Kidney (tissue), 14 donors: ENCODE measurements around the gene UBAP2L. TPM values are rescaled to one million over a fixed set of nuclear protein-coding genes. Genes with fewer than 3 reads are reported as not detected.
"Not testable (repeated sequence)": the region's sequence is repeated elsewhere in the genome, so short reads cannot be mapped to it uniquely, and the experiment has no call there.

ENCODE experiments used
- DNase-seq, 5 donors: peaks; one replicate each; pipeline ENCODE4 v3.0.0-alpha.2; 2013 to 2020
- FAIRE-seq: peaks from 2 replicates; lab custom pipeline; 2012; peaks lifted over from hg19 to GRCh38; lab: Jason Lieb, UNC
- H3K27ac ChIP-seq, 2 donors: one replicate each; pipeline ENCODE4 v1.7.0; 2013; ENCODE audit warnings: low read depth in 2 of 2, low read length in 2 of 2, inconsistent platforms in 1 of 2
- H3K27me3 ChIP-seq: one replicate; pipeline ENCODE4 v1.7.1; 2013; ENCODE audit warnings: low read length, inconsistent platforms; ENCODE audit not compliant: control insufficient read depth, insufficient read depth
- H3K36me3 ChIP-seq, 3 donors: one replicate each; pipeline versions ENCODE4 v1.7.0 to v1.7.1; 2013; ENCODE audit warnings: low read length in 3 of 3, control low read depth in 1 of 3, inconsistent platforms in 1 of 3; ENCODE audit not compliant: insufficient read depth in 3 of 3, control insufficient read depth in 2 of 3
- H3K4me1 ChIP-seq, 3 donors: one replicate each; pipeline versions ENCODE4 v1.7.0 to v1.7.1; 2013; ENCODE audit warnings: low read length in 3 of 3, inconsistent platforms in 1 of 3, low read depth in 1 of 3; ENCODE audit not compliant: control insufficient read depth in 2 of 3, insufficient read depth in 2 of 3
- H3K4me3 ChIP-seq, 3 donors: one replicate each; pipeline versions ENCODE4 v1.7.0 to v1.8.1; 2013; ENCODE audit warnings: low read length in 3 of 3, control low read depth in 1 of 3, inconsistent platforms in 1 of 3
- H3K9ac ChIP-seq, 3 donors: one replicate each; pipeline versions ENCODE4 v1.7.0 to v1.7.1; 2013; ENCODE audit warnings: low read length in 3 of 3, control low read depth in 1 of 3, inconsistent platforms in 1 of 3
- H3K9me3 ChIP-seq, 3 donors: one replicate each; pipeline versions ENCODE4 v1.7.0 to v1.7.1; 2013; ENCODE audit warnings: low read length in 3 of 3, control low read depth in 1 of 3, inconsistent platforms in 1 of 3; ENCODE audit not compliant: control insufficient read depth in 2 of 3, insufficient read depth in 1 of 3
- intact Hi-C: fragments of 100-400 bp; cut with DNase I; formaldehyde crosslinking; loops from one replicate; pipeline ENCODE4 v1.11.1; 2022
- polyA plus RNA-seq: library from polyadenylated mRNA; stranded (reverse); fragments of 350-450 nt; fragmentation: Illumina TruSeq; extraction: RNeasy Lipid Tissue Mini Kit (QIAGEN cat#74804); gene quantifications from one replicate; pipeline ENCODE4 v1.2.3, GENCODE V29; 2014; ENCODE audit warnings: low read depth, low replicate concordance; ENCODE audit not compliant: insufficient read depth
- total RNA-seq: library from RNA; stranded (reverse); fragmentation: NEBNext Ultra II Directional; extraction: Animal tissue kit (Norgen Biotek cat#: 25700); gene quantifications from one replicate; pipeline ENCODE4 v1.2.1, GENCODE V29; 2021
- TF ChIP-seq, protein P1 (sequence below): IDR thresholded peaks from 3 replicates; pipeline ENCODE4 v1.5.1; 2012; ENCODE audit warnings: mild to moderate bottlenecking, moderate library complexity, borderline replicate concordance; ENCODE audit not compliant: insufficient read depth; ENCODE audit errors: extremely low read depth
- donor health status: control.
- donor health status: control.
- donor health status: control.
- donor health status: control.
- donor health status: control.
- donor health status: DM: yes; HTN: yes; CAD: no.
- donor health status: Normal renal cell carcinoma (clear cell type).

The UBAP2L gene
- total and polyA plus RNA-seq, 2 donors from 2014 or later: 46.2 to 131 TPM

DNA sequence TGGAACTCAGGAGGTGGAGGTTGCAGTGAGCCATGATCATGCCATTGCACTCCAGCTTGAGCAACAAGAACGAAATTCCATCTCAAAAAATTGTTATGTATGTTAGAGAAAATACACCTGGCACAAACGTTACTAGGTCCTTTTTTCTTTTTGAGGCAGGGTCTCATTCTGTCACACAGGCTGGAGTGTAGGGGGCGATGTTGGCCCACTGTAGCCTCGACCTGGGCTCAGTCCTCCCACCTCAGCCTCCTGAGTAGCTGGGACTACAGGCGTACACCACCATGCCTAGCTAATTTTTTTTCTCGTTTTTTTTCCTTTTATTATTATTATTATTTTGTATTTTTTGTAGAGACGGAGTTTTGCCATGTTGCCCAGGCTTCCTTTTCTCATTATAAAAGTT lies 56.0 kb downstream of the UBAP2L start:
- Histone ChIP-seq H3K36me3 (peaks cover 0 to 6% (median 3%) of the 10 kb centered on the region in 3 donors), H3K27ac (no peak overlapping the region), H3K27me3 (no peaks in the 10 kb centered on the region), H3K4me1 (peaks cover 0 to 4% (median 0%) of the 10 kb centered on the region in 3 donors), H3K4me3 (no peak overlapping the region), H3K9ac (no peak overlapping the region), H3K9me3 (no peaks in the 10 kb centered on the region)
- FAIRE-seq (no peak), DNase-seq (no peak)
- TF ChIP-seq, protein P1, sequence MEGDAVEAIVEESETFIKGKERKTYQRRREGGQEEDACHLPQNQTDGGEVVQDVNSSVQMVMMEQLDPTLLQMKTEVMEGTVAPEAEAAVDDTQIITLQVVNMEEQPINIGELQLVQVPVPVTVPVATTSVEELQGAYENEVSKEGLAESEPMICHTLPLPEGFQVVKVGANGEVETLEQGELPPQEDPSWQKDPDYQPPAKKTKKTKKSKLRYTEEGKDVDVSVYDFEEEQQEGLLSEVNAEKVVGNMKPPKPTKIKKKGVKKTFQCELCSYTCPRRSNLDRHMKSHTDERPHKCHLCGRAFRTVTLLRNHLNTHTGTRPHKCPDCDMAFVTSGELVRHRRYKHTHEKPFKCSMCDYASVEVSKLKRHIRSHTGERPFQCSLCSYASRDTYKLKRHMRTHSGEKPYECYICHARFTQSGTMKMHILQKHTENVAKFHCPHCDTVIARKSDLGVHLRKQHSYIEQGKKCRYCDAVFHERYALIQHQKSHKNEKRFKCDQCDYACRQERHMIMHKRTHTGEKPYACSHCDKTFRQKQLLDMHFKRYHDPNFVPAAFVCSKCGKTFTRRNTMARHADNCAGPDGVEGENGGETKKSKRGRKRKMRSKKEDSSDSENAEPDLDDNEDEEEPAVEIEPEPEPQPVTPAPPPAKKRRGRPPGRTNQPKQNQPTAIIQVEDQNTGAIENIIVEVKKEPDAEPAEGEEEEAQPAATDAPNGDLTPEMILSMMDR: no peak
- intact Hi-C loops: no loop called here

DNA sequence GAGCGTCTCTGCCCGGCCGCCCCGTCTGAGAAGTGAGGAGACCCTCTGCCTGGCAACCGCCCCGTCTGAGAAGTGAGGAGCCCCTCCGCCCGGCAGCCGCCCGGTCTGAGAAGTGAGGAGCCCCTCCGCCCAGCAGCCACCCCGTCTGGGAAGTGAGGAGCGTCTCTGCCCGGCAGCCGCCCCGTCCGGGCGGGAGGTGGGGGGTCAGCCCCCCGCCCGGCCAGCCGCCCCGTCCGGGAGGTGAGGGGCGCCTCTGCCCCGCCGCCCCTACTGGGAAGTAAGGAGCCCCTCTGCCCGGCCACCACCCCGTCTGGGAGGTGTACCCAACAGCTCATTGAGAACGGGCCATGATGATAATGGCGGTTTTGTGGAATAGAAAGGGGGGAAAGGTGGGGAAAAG lies 66.8 kb downstream of the UBAP2L start:
- intact Hi-C loops: not testable (repeated sequence)

DNA sequence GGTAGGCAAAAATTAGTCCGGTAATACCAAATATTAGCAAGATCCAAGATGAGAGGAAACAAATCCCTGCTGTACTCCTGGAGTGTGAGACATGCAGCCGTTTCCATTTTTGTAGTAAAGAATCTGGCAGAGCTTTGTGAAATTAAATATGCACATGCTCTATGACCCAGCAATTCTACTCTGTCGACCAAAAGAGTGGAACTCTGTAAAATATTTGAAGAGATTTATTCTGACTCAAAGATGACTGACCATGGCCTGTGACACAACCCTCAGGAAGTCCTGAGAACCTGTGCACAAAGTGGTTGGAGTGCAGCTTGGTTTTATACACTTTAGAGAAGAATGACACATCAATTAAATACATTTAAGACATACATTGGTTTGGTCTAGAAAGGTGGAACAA lies 67.9 kb downstream of the UBAP2L start:
- no peak overlapping the region for H3K4me3 ChIP-seq
- intact Hi-C loops: no loop called here
- TF ChIP-seq, protein P1: no peak
- no peak overlapping the region for H3K27ac ChIP-seq
- no peak for FAIRE-seq
- H3K4me1 ChIP-seq: no peaks in the 10 kb centered on the region
- no peaks in the 10 kb centered on the region for H3K36me3 ChIP-seq
- no peaks in the 10 kb centered on the region for H3K27me3 ChIP-seq
- DNase-seq: no peak
- no peak overlapping the region for H3K9ac ChIP-seq
- H3K9me3 ChIP-seq: no peaks in the 10 kb centered on the region

More for the DNA sequence above, 66.8 kb downstream of the UBAP2L start:
- not testable (repeated sequence) for H3K27me3 ChIP-seq, H3K27ac ChIP-seq, H3K9me3 ChIP-seq, H3K9ac ChIP-seq, H3K36me3 ChIP-seq, DNase-seq, H3K4me3 ChIP-seq, FAIRE-seq, H3K4me1 ChIP-seq

DNA sequence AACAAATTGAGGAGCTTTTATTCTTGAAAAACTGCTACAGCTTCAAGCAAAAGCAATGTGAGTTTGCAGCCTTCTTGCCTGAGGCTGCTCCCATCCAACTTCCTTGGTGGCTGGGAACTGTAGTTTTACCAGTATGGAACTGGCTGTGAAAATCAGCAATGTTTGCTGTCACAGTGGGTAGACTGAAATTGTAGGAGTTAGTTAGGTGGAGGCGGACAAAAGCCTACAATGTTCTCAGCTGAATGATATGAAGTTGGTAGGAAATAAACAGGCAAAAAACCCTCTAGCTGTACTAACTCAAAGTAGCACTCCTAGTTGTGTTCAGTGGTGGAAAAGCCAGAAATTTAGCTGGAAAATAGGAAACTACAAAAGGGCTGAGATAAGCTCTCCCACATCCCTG lies 70.2 kb downstream of the UBAP2L start:
- H3K27me3 ChIP-seq: no peaks in the 10 kb centered on the region
- intact Hi-C loops: no loop called here
- H3K9ac ChIP-seq: no peak overlapping the region
- DNase-seq (no peak), FAIRE-seq (no peak)
- no peaks in the 10 kb centered on the region for H3K36me3 ChIP-seq
- no peak overlapping the region for H3K4me3 ChIP-seq
- peaks cover 0 to 6% (median 0%) of the 10 kb centered on the region in 3 donors for H3K9me3 ChIP-seq
- TF ChIP-seq, protein P1: no peak
- H3K27ac ChIP-seq: no peak overlapping the region
- no peaks in the 10 kb centered on the region for H3K4me1 ChIP-seq
